H1 (cell line): ENCODE data around the gene COL8A1. TPM values are rescaled to one million over a fixed set of nuclear protein-coding genes. Genes with fewer than 3 reads are reported as not detected.

Source experiments
- CTCF ChIA-PET: fragments of 300-600 bp; sonication (Branson Sonifier 250); formaldehyde crosslinking; loops from one replicate; lab custom pipeline; 2021; ENCODE audit not compliant: partially characterized antibody; lab: Charles Lee
- POLR2A ChIA-PET: fragments of 300-600 bp; sonication (Branson Sonifier 250); formaldehyde crosslinking; loops from one replicate; lab custom pipeline; 2021; ENCODE audit warnings: inconsistent platforms; ENCODE audit not compliant: partially characterized antibody; lab: Charles Lee
- DNase-seq, 2 experiments: peaks; one replicate each; pipeline versions ENCODE4 v3.0.0 to v3.0.0-alpha.2; 2010 to 2022; ENCODE audit warnings: low spot score in 2 of 2, low read depth in 1 of 2, mixed read lengths in 1 of 2
- FAIRE-seq: peaks from 2 replicates; lab custom pipeline; 2011; peaks lifted over from hg19 to GRCh38; lab: Jason Lieb, UNC
- H2AFZ ChIP-seq: 2 replicates; pipeline ENCODE4 v1.8.1; 2012; ENCODE audit warnings: low read length, inconsistent platforms
- H2AK5ac ChIP-seq: 2 replicates; pipeline ENCODE4 v1.6.1; 2013; ENCODE audit warnings: low read depth, low read length
- H2BK120ac ChIP-seq: replicated peaks from 2 replicates; pipeline ENCODE3; 2013; ENCODE audit warnings: low read depth, low read length, inconsistent platforms
- H2BK12ac ChIP-seq: 2 replicates; pipeline ENCODE4 v1.6.1; 2013; ENCODE audit warnings: low read depth, low read length
- H2BK15ac ChIP-seq: 2 replicates; pipeline ENCODE4 v1.6.1; 2013; ENCODE audit warnings: low read length
- H2BK20ac ChIP-seq: 2 replicates; pipeline ENCODE4 v1.6.1; 2013; ENCODE audit warnings: low read length
- H2BK5ac ChIP-seq: 2 replicates; pipeline ENCODE4 v1.6.1; 2013; ENCODE audit warnings: low read depth, low read length
- H3K14ac ChIP-seq: 2 replicates; pipeline ENCODE4 v1.6.1; 2013; ENCODE audit warnings: inconsistent platforms; ENCODE audit not compliant: insufficient read length
- H3K18ac ChIP-seq: 2 replicates; pipeline ENCODE4 v1.6.1; 2013; ENCODE audit warnings: low read length; ENCODE audit errors: extremely low read depth
- H3K23ac ChIP-seq: 2 replicates; pipeline ENCODE4 v1.6.1; 2013; ENCODE audit warnings: inconsistent platforms; ENCODE audit not compliant: insufficient read length
- H3K23me2 ChIP-seq: 2 replicates; pipeline ENCODE4 v1.6.1; 2013; ENCODE audit warnings: low read depth, low read length
- H3K27ac ChIP-seq: 2 replicates; pipeline ENCODE4 v1.6.1; 2011; ENCODE audit warnings: low read depth, low read length, inconsistent platforms
- H3K27me3 ChIP-seq, 4 experiments: replicated peaks in 1 of 4; 1 replicate in 1 of 4; 2 replicates in 3 of 4; pipeline versions ENCODE4 v1.6.1 to v1.8.1; 2011 to 2013; ENCODE audit warnings: low read length in 3 of 4, mild to moderate bottlenecking in 3 of 4, inconsistent platforms in 2 of 4, mixed read lengths in 2 of 4, moderate library complexity in 1 of 4; ENCODE audit not compliant: control insufficient read depth in 3 of 4, insufficient read depth in 3 of 4; ENCODE audit errors: extremely low read depth in 1 of 4
- H3K36me3 ChIP-seq, 4 experiments: 2 replicates each; pipeline versions ENCODE4 v1.6.1 to v1.8.1; 2011 to 2013; ENCODE audit warnings: mild to moderate bottlenecking in 4 of 4, low read length in 3 of 4, moderate library complexity in 2 of 4, control low read depth in 1 of 4, inconsistent platforms in 1 of 4; ENCODE audit not compliant: insufficient read depth in 4 of 4, control insufficient read depth in 2 of 4
- H3K4ac ChIP-seq: replicated peaks from 2 replicates; pipeline ENCODE3; 2013; ENCODE audit warnings: low read length, low read depth, mixed read lengths, inconsistent platforms; ENCODE audit not compliant: insufficient read length
- H3K4me1 ChIP-seq, 4 experiments: replicated peaks in 1 of 4; 1 replicate in 1 of 4; 2 replicates in 3 of 4; pipeline versions ENCODE4 v1.6.1 to v1.8.1; 2011 to 2013; ENCODE audit warnings: low read length in 3 of 4, inconsistent platforms in 2 of 4, mixed read lengths in 1 of 4; ENCODE audit not compliant: insufficient read depth in 4 of 4, control insufficient read depth in 3 of 4
- H3K4me2 ChIP-seq, 2 experiments: 2 replicates each; pipeline versions ENCODE4 v1.6.1 to v1.8.1; 2011 to 2013; ENCODE audit warnings: low read depth in 2 of 2, low read length in 2 of 2, control low read depth in 1 of 2, inconsistent platforms in 1 of 2, mild to moderate bottlenecking in 1 of 2; ENCODE audit not compliant: insufficient read depth in 1 of 2
- H3K4me3 ChIP-seq, 4 experiments: fragments of 200-600, 300-600 bp in 1 of 4; sonication (generic), shearing (Covaris generic), sonication (Bioruptor Twin) in 1 of 4; 2 replicates each; pipeline versions ENCODE4 v1.5.1 to v1.8.1; 2011 to 2016; ENCODE audit warnings: low read length in 4 of 4, low read depth in 3 of 4, control low read depth in 2 of 4, inconsistent platforms in 2 of 4, mild to moderate bottlenecking in 2 of 4, mixed read lengths in 1 of 4, moderate library complexity in 1 of 4; ENCODE audit not compliant: insufficient read depth in 2 of 4; ENCODE audit errors: extremely low read depth in 1 of 4
- H3K56ac ChIP-seq: replicated peaks from 2 replicates; pipeline ENCODE3; 2013; ENCODE audit warnings: low read depth, mild to moderate bottlenecking, mixed read lengths, low read length, inconsistent platforms; ENCODE audit not compliant: insufficient read length
- H3K79me1 ChIP-seq: 2 replicates; pipeline ENCODE4 v1.6.1; 2013; ENCODE audit warnings: low read depth, low read length, control low read depth
- H3K79me2 ChIP-seq, 2 experiments: 2 replicates each; pipeline versions ENCODE4 v1.6.1 to v1.8.1; 2012 to 2013; ENCODE audit warnings: low read length in 2 of 2, mild to moderate bottlenecking in 2 of 2, inconsistent platforms in 1 of 2; ENCODE audit not compliant: insufficient read depth in 2 of 2, control insufficient read depth in 1 of 2
- H3K9ac ChIP-seq, 4 experiments: replicated peaks in 1 of 4; 1 replicate in 1 of 4; 2 replicates in 3 of 4; pipeline versions ENCODE4 v1.6.1 to v1.8.1; 2011 to 2013; ENCODE audit warnings: low read depth in 3 of 4, low read length in 3 of 4, control low read depth in 2 of 4, mild to moderate bottlenecking in 2 of 4, moderate library complexity in 2 of 4, inconsistent platforms in 1 of 4; ENCODE audit errors: extremely low read depth in 1 of 4
- H3K9me3 ChIP-seq, 2 experiments: 2 replicates each; pipeline versions ENCODE4 v1.6.1 to v1.8.1; 2012 to 2013; ENCODE audit warnings: mild to moderate bottlenecking in 2 of 2, moderate library complexity in 2 of 2, control low read depth in 1 of 2, inconsistent platforms in 1 of 2, low read depth in 1 of 2, low read length in 1 of 2, mixed read lengths in 1 of 2; ENCODE audit not compliant: insufficient read depth in 2 of 2
- H4K20me1 ChIP-seq, 2 experiments: replicated peaks in 1 of 2; 2 replicates each; pipeline versions ENCODE3 to v1.8.1; 2011 to 2013; ENCODE audit warnings: inconsistent platforms in 2 of 2, low read length in 2 of 2, mild to moderate bottlenecking in 1 of 2; ENCODE audit not compliant: insufficient read depth in 2 of 2, control insufficient read depth in 1 of 2
- H4K5ac ChIP-seq: 2 replicates; pipeline ENCODE4 v1.6.1; 2013; ENCODE audit warnings: low read length, low read depth, mixed read lengths, inconsistent platforms; ENCODE audit not compliant: insufficient read length
- H4K8ac ChIP-seq: 2 replicates; pipeline ENCODE4 v1.8.0; 2013; ENCODE audit warnings: mild to moderate bottlenecking, moderate library complexity, low read length, inconsistent platforms; ENCODE audit not compliant: insufficient read depth; ENCODE audit errors: extremely low read depth
- H4K91ac ChIP-seq: replicated peaks from 2 replicates; pipeline ENCODE3; 2013; ENCODE audit warnings: low read length, mixed read lengths, inconsistent platforms; ENCODE audit not compliant: insufficient read length
- ASH2L ChIP-seq: fragments of 200-600, 300-600 bp; sonication (generic); IDR thresholded peaks from one replicate; pipeline ENCODE4 v1.7.1; 2017; ENCODE audit warnings: low read length
- CBX5 ChIP-seq: fragments of 300-800, 300-1000 bp; sonication (generic); IDR thresholded peaks from 2 replicates; pipeline ENCODE4 v1.7.1; 2016; ENCODE audit warnings: antibody characterized with exemption, low read length, low read depth
- CBX8 ChIP-seq: fragments of 300-800, 300-1000 bp; sonication (generic); IDR thresholded peaks from 2 replicates; pipeline ENCODE4 v1.7.1; 2016; ENCODE audit warnings: low read depth, low read length, borderline replicate concordance
- CTBP2 ChIP-seq: IDR thresholded peaks from 2 replicates; pipeline ENCODE4 v1.7.0; 2011; ENCODE audit warnings: borderline replicate concordance, mild to moderate bottlenecking, moderate library complexity, mixed read lengths, low read length; ENCODE audit not compliant: insufficient read depth, insufficient read length
- JUND ChIP-seq: IDR thresholded peaks from 2 replicates; pipeline ENCODE4 v1.6.1; 2011; ENCODE audit warnings: mild to moderate bottlenecking, improper control_type of control experiment, low read length
- KDM4A ChIP-seq: IDR thresholded peaks from one replicate; pipeline ENCODE4 v1.7.1; 2012; ENCODE audit warnings: low read depth, mild to moderate bottlenecking, moderate library complexity, low read length, inconsistent platforms; ENCODE audit not compliant: severe bottlenecking
- MAFK ChIP-seq: IDR thresholded peaks from 2 replicates; pipeline ENCODE4 v1.6.1; 2012; ENCODE audit warnings: low read depth, mild to moderate bottlenecking, improper control_type of control experiment, low read length
- NANOG ChIP-seq: IDR thresholded peaks from 2 replicates; pipeline ENCODE4 v1.6.1; 2011; ENCODE audit warnings: low read length, low read depth, mild to moderate bottlenecking, inconsistent platforms; ENCODE audit not compliant: insufficient read depth, poor library complexity, severe bottlenecking
- POU5F1 ChIP-seq: IDR thresholded peaks from 2 replicates; pipeline ENCODE4 v1.6.1; 2011; ENCODE audit warnings: low read depth, mild to moderate bottlenecking, low read length, moderate library complexity
- SAP30 ChIP-seq: fragments of 300-600 bp; sonication (generic); IDR thresholded peaks from 2 replicates; pipeline ENCODE4 v1.7.1; 2012; ENCODE audit warnings: low read length, moderate library complexity, mild to moderate bottlenecking, inconsistent platforms; ENCODE audit not compliant: insufficient read depth, insufficient replicate concordance
- WGBS, 2 experiments: shearing (Covaris generic) in 1 of 2; methylation state at CpG; one replicate each; pipeline versions ENCODE4 v1.1.6 to v1.1.7; 2013 to 2015; ENCODE audit warnings: low lambda C conversion rate in 2 of 2, mixed read lengths in 2 of 2, inconsistent platforms in 1 of 2, low coverage in 1 of 2, missing lambda C conversion rate in 1 of 2; ENCODE audit not compliant: insufficient replicate concordance in 2 of 2, insufficient coverage in 1 of 2, insufficient read length in 1 of 2; ENCODE audit errors: extremely low coverage in 1 of 2, missing lambda C conversion rate in 1 of 2; 5-methylcytosine and 5-hydroxymethylcytosine counted together
- polyA plus RNA-seq, 7 experiments: library from polyadenylated mRNA; depleted of rRNA in 3 of 7; stranded (reverse) in 5 of 7; unstranded in 2 of 7; fragments of >200 nt in 5 of 7; fragments of 200-250 nt in 2 of 7; gene quantifications; 1 replicate in 5 of 7; 2 replicates in 1 of 7; 4 replicates in 1 of 7; pipeline versions ENCODE4 v1.2.1 to v1.2.3, GENCODE V29; 2011 to 2013; ENCODE audit warnings: missing spikeins in 2 of 7, mixed read lengths in 2 of 7
- total RNA-seq: library from RNA; stranded (reverse); fragmentation: NEBNext Ultra II Directional; extraction: Animal tissue kit (Norgen Biotek cat#: 25700); gene quantifications from 2 replicates; pipeline ENCODE4 v1.2.1, GENCODE V29; 2021
- TF ChIP-seq, protein P1 (sequence below), 3 experiments: IDR thresholded peaks; 1 replicate in 2 of 3; 2 replicates in 1 of 3; pipeline versions ENCODE4 v1.5.1 to v1.6.1; 2011; ENCODE audit warnings: low read length in 3 of 3, mild to moderate bottlenecking in 3 of 3, inconsistent platforms in 2 of 3, low read depth in 1 of 3, moderate library complexity in 1 of 3; ENCODE audit not compliant: insufficient read depth in 1 of 3; ENCODE audit errors: control extremely low read depth in 1 of 3

Gene COL8A1
- total and polyA plus RNA-seq, 2 of the 8 experiments (the other 6 are each of a cell fraction or from before 2014, with no cell fraction given) = 0.21 to 1.2 TPM

DNA sequence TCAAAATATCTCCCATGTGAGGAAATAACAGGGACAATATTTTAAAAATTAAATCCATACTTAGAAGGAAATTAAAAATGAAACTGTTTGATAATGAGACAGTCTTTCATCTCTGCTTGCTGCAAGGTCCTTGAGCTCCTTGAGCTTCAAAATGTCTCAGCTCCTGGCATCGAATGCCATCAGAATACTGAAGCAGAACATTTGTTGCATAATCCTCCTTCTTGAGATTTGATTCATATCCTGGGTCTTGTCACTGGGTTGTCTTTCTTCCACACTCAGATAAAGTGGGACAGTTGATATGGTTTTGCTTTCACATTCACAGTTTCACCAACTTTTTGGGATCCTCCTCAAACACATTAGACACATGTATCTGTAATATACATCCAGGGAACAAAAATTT is 27.8 kb downstream of the COL8A1 start:
- Histone ChIP-seq H4K5ac (no peak overlapping the region), H2BK20ac (no peak overlapping the region), H3K4me1 (peaks cover 0 to 3% (median 1%) of the 10 kb centered on the region in 4 experiments; a peak in 1 of 7 replicates), H2BK5ac (no peak overlapping the region), H3K4me3 (no peak overlapping the region), H3K79me1 (no peaks in the 10 kb centered on the region), H3K23ac (no peak overlapping the region), H3K36me3 (no peaks in the 10 kb centered on the region), H3K27me3 (no peaks in the 10 kb centered on the region), H3K23me2 (no peaks in the 10 kb centered on the region; the same call in 1 of the 2 replicates), H3K4ac (no peak overlapping the region), H2AK5ac (no peak overlapping the region), H3K79me2 (no peaks in the 10 kb centered on the region), H3K9me3 (no peaks in the 10 kb centered on the region), H2BK12ac (no peak overlapping the region), H4K91ac (no peak overlapping the region), H3K9ac (no peak overlapping the region), H3K18ac (no peak overlapping the region), H3K4me2 (no peak overlapping the region), H3K27ac (no peak overlapping the region), H2BK120ac (no peak overlapping the region), H4K8ac (no peak overlapping the region), H3K14ac (no peak overlapping the region), H4K20me1 (no peaks in the 10 kb centered on the region), H2BK15ac (no peak overlapping the region), H2AFZ (no peak overlapping the region), H3K56ac (no peak overlapping the region)
- 89% methylated on average over 1 of the region's 1 CpG; no CpG with 5 or more reads in 1 of the 2 experiments for WGBS, 2 experiments
- CTCF ChIA-PET = interaction anchor here (2.2 to 2.9 kb wide), 2 partner anchors 10 to 20 kb away, joined by 7 to 14 read pairs; no protein-coding TSS in a partner anchor
- POLR2A ChIA-PET = no interaction called here
- DNase-seq (no peak), FAIRE-seq (no peak)
- no peak for TF ChIP-seq NANOG
- TF ChIP-seq CBX5 = no peak
- TF ChIP-seq ASH2L = no peak
- TF ChIP-seq JUND = no peak
- no peak for TF ChIP-seq CBX8
- no peak for TF ChIP-seq POU5F1
- TF ChIP-seq KDM4A = no peak
- TF ChIP-seq MAFK = no peak
- TF ChIP-seq SAP30 = no peak
- TF ChIP-seq, protein P1, sequence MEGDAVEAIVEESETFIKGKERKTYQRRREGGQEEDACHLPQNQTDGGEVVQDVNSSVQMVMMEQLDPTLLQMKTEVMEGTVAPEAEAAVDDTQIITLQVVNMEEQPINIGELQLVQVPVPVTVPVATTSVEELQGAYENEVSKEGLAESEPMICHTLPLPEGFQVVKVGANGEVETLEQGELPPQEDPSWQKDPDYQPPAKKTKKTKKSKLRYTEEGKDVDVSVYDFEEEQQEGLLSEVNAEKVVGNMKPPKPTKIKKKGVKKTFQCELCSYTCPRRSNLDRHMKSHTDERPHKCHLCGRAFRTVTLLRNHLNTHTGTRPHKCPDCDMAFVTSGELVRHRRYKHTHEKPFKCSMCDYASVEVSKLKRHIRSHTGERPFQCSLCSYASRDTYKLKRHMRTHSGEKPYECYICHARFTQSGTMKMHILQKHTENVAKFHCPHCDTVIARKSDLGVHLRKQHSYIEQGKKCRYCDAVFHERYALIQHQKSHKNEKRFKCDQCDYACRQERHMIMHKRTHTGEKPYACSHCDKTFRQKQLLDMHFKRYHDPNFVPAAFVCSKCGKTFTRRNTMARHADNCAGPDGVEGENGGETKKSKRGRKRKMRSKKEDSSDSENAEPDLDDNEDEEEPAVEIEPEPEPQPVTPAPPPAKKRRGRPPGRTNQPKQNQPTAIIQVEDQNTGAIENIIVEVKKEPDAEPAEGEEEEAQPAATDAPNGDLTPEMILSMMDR (IDR thresholded peaks at IDR 0.05; ENCODE audit: control extremely low read depth in 1 of 3, insufficient read depth in 1 of 3, low read depth in 1 of 3, low read length in 3 of 3) = no peak
- no peak for TF ChIP-seq CTBP2
